A549 (cell line): ENCODE data around the gene SLIT3. TPM values are rescaled to one million over a fixed set of nuclear protein-coding genes. Genes with fewer than 3 reads are reported as not detected.

Experiments used
- ATAC-seq, 2 experiments: fragments of 200-7000 bp in 1 of 2; fragments of >200 bp in 1 of 2; cut with Nextera tagmentation in 1 of 2; cut with Tn5 transposase in 1 of 2; 3 replicates each; pipeline versions ENCODE4 v1.8.0 to v1.9.1; 2018 to 2020; ENCODE audit warnings: mild to moderate bottlenecking in 1 of 2, moderate library complexity in 1 of 2
- CTCF ChIA-PET: fragments of 300-600 bp; sonication (Branson Sonifier 250); formaldehyde crosslinking; extraction: SDS; loops from one replicate; lab custom pipeline; 2021; ENCODE audit warnings: antibody characterized with exemption, inconsistent platforms; lab: Yijun Ruan, JAX
- POLR2A ChIA-PET: fragments of 350-600 bp; formaldehyde crosslinking; extraction: SDS; loops from one replicate; lab custom pipeline; 2021; ENCODE audit warnings: antibody characterized with exemption, inconsistent platforms; lab: Yijun Ruan, JAX
- DNase-seq, 2 experiments: peaks; one replicate each; pipeline versions ENCODE4 v3.0.0 to v3.0.0-alpha.2; 2011 to 2016; ENCODE audit warnings: low read depth in 1 of 2, low spot score in 1 of 2
- FAIRE-seq: peaks from 2 replicates; lab custom pipeline; 2011; peaks lifted over from hg19 to GRCh38; lab: Jason Lieb, UNC
- H3K27ac ChIP-seq, 2 experiments: fragments of >200 bp; sonication (Bioruptor Twin); formaldehyde crosslinking; 3 replicates each; pipeline ENCODE4 v1.5.1; 2016 to 2017
- H3K4me1 ChIP-seq: fragments of >200 bp; sonication (Bioruptor Twin); formaldehyde crosslinking; 3 replicates; pipeline ENCODE4 v1.6.1; 2016
- H3K4me2 ChIP-seq: fragments of >200 bp; sonication (Bioruptor Twin); formaldehyde crosslinking; 3 replicates; pipeline ENCODE4 v1.6.1; 2016
- H3K4me3 ChIP-seq: fragments of >200 bp; sonication (Bioruptor Twin); formaldehyde crosslinking; 3 replicates; pipeline ENCODE4 v1.5.1; 2016
- H3K9me3 ChIP-seq: fragments of >200 bp; sonication (Bioruptor Twin); formaldehyde crosslinking; 3 replicates; pipeline ENCODE4 v1.6.1; 2016
- CBX2 ChIP-seq: fragments of 200-600 bp; sonication (generic); IDR thresholded peaks from 2 replicates; pipeline ENCODE4 v1.6.1; 2016; ENCODE audit warnings: low read depth, mild to moderate bottlenecking, borderline replicate concordance
- CBX8 ChIP-seq: fragments of 200-600 bp; sonication (generic); IDR thresholded peaks from 2 replicates; pipeline ENCODE4 v1.6.1; 2016
- CHD2 ChIP-seq: fragments of 150-350 bp; IDR thresholded peaks from 2 replicates; pipeline ENCODE4 v1.6.1; 2014; ENCODE audit warnings: low read length; ENCODE audit not compliant: partially characterized antibody
- CHD4 ChIP-seq: fragments of 200-600 bp; sonication (generic); IDR thresholded peaks from 2 replicates; pipeline ENCODE4 v1.6.1; 2016; ENCODE audit warnings: antibody characterized with exemption, mild to moderate bottlenecking, borderline replicate concordance
- E2F6 ChIP-seq: IDR thresholded peaks from 2 replicates; pipeline ENCODE4 v1.6.1; 2012; ENCODE audit warnings: low read depth, borderline replicate concordance
- EHF ChIP-seq: fragments of 250-450 bp; sonication (Bioruptor Pico); IDR thresholded peaks from 2 replicates; pipeline ENCODE4 v1.5.0; 2020; ENCODE audit warnings: mild to moderate bottlenecking
- ELK1 ChIP-seq: fragments of 150-350 bp; IDR thresholded peaks from 2 replicates; pipeline ENCODE4 v1.6.1; 2014; ENCODE audit warnings: low read depth, mild to moderate bottlenecking, low read length
- EP300 ChIP-seq, 2 experiments: fragments of >200 bp; sonication (Bioruptor Twin); formaldehyde crosslinking; IDR thresholded peaks; 2 replicates in 1 of 2; 3 replicates in 1 of 2; pipeline ENCODE4 v1.6.1; 2016 to 2017
- FOSB ChIP-seq: fragments of 250-450 bp; sonication (Bioruptor Pico); IDR thresholded peaks from 2 replicates; pipeline ENCODE4 v1.5.0; 2020; ENCODE audit warnings: mild to moderate bottlenecking, moderate library complexity
- FOSL2 ChIP-seq, 2 experiments: fragments of 450-650 bp in 1 of 2; fragments of >200 bp in 1 of 2; sonication (Bioruptor Twin) in 1 of 2; formaldehyde crosslinking; IDR thresholded peaks; 2 replicates each; pipeline versions ENCODE4 v1.5.0 to v1.6.1; 2016 to 2020; ENCODE audit warnings: mild to moderate bottlenecking in 1 of 2, moderate library complexity in 1 of 2
- FOXS1 ChIP-seq: fragments of 250-450 bp; sonication (Bioruptor Pico); IDR thresholded peaks from 2 replicates; pipeline ENCODE4 v1.5.0; 2020; ENCODE audit warnings: mild to moderate bottlenecking, moderate library complexity
- GATA3 ChIP-seq: IDR thresholded peaks from 2 replicates; pipeline ENCODE4 v1.6.1; 2012; ENCODE audit warnings: borderline replicate concordance
- HES2 ChIP-seq: fragments of >200 bp; sonication (Bioruptor Twin); formaldehyde crosslinking; IDR thresholded peaks from 2 replicates; pipeline ENCODE4 v1.6.1; 2016
- HMGXB4 ChIP-seq: fragments of 250-450 bp; sonication (Bioruptor Pico); IDR thresholded peaks from 2 replicates; pipeline ENCODE4 v1.5.0; 2021; ENCODE audit warnings: mild to moderate bottlenecking, moderate library complexity, borderline replicate concordance
- HOXB13 ChIP-seq: fragments of 250-450 bp; sonication (Bioruptor Pico); IDR thresholded peaks from 2 replicates; pipeline ENCODE4 v1.5.0; 2020; ENCODE audit warnings: low read depth, mild to moderate bottlenecking, moderate library complexity
- JUN ChIP-seq, 2 experiments: fragments of >200 bp; sonication (Bioruptor Twin); formaldehyde crosslinking; IDR thresholded peaks; 2 replicates in 1 of 2; 3 replicates in 1 of 2; pipeline ENCODE4 v1.6.1; 2016 to 2017
- KDM5A ChIP-seq: fragments of 200-600 bp; sonication (generic); IDR thresholded peaks from 2 replicates; pipeline ENCODE4 v1.6.1; 2016; ENCODE audit warnings: antibody characterized with exemption, mild to moderate bottlenecking
- MAFK ChIP-seq: fragments of 450-650 bp; IDR thresholded peaks from 2 replicates; pipeline ENCODE4 v1.6.1; 2014; ENCODE audit not compliant: partially characterized antibody
- MAZ ChIP-seq: fragments of 150-350 bp; IDR thresholded peaks from 2 replicates; pipeline ENCODE4 v1.6.1; 2014; ENCODE audit warnings: antibody characterized with exemption, low read depth, low read length, borderline replicate concordance
- NFE2L2 ChIP-seq: fragments of 150-350 bp; conservative IDR thresholded peaks from 2 replicates; pipeline ENCODE4 v1.6.1; 2014; ENCODE audit warnings: low read length
- PBX3 ChIP-seq: IDR thresholded peaks from 2 replicates; pipeline ENCODE4 v1.6.1; 2012
- PHF8 ChIP-seq: fragments of 200-600 bp; sonication (generic); IDR thresholded peaks from 2 replicates; pipeline ENCODE4 v1.6.1; 2016; ENCODE audit warnings: low read depth, mild to moderate bottlenecking, antibody characterized with exemption, moderate library complexity, borderline replicate concordance
- POLR2AphosphoS2 ChIP-seq: conservative IDR thresholded peaks from 2 replicates; pipeline ENCODE4 v1.6.1; 2012; ENCODE audit warnings: low read length, improper control_type of control experiment, inconsistent platforms
- RAD21 ChIP-seq, 2 experiments: fragments of >200 bp in 1 of 2; sonication (Bioruptor Twin) in 1 of 2; formaldehyde crosslinking in 1 of 2; IDR thresholded peaks in 1 of 2; conservative IDR thresholded peaks in 1 of 2; 2 replicates in 1 of 2; 3 replicates in 1 of 2; pipeline ENCODE4 v1.6.1; 2012 to 2018; ENCODE audit warnings: inconsistent platforms in 1 of 2
- RCOR1 ChIP-seq: fragments of 150-350 bp; IDR thresholded peaks from 2 replicates; pipeline ENCODE4 v1.6.1; 2014; ENCODE audit warnings: antibody characterized with exemption, low read length, low read depth
- SMC3 ChIP-seq: fragments of >200 bp; sonication (Bioruptor Twin); formaldehyde crosslinking; IDR thresholded peaks from 3 replicates; pipeline ENCODE4 v1.6.1; 2018; ENCODE audit warnings: inconsistent platforms
- SREBF2 ChIP-seq: fragments of 450-650 bp; IDR thresholded peaks from 2 replicates; pipeline ENCODE4 v1.6.1; 2014; ENCODE audit warnings: mild to moderate bottlenecking, moderate library complexity
- TFCP2L1 ChIP-seq: fragments of 250-450 bp; sonication (Bioruptor Pico); IDR thresholded peaks from 2 replicates; pipeline ENCODE4 v1.5.0; 2021; ENCODE audit warnings: mild to moderate bottlenecking
- TP53 ChIP-seq: fragments of 250-450 bp; sonication (Bioruptor Pico); IDR thresholded peaks from 2 replicates; pipeline ENCODE4 v1.5.0; 2021; ENCODE audit warnings: mild to moderate bottlenecking, moderate library complexity
- ZSCAN20 ChIP-seq: fragments of 250-450 bp; sonication (Bioruptor Pico); IDR thresholded peaks from 2 replicates; pipeline ENCODE4 v1.8.0; 2022; ENCODE audit warnings: mild to moderate bottlenecking, moderate library complexity
- WGBS: methylation state at CpG from one replicate; pipeline ENCODE4 v1.1.6; 2017; ENCODE audit errors: missing lambda C conversion rate; 5-methylcytosine and 5-hydroxymethylcytosine counted together
- polyA plus RNA-seq, 4 experiments: library from polyadenylated mRNA; depleted of rRNA in 3 of 4; stranded (reverse); fragments of >200 nt; fragmentation: RNase III in 1 of 4; extraction: RNeasy Plus Mini Kit Qiagen cat#74134 plus additional on column Dnase treatment in 1 of 4; gene quantifications; 2 replicates in 3 of 4; 3 replicates in 1 of 4; pipeline ENCODE4 v1.2.3, GENCODE V29; 2011 to 2017

SLIT3 gene
- polyA plus RNA-seq, 2 of the 4 experiments (the other 2 are of a cell fraction) = 12.7 to 22.9 TPM

GRCh38 chr5:169049712-169050111 lies 251.2 kb downstream of the SLIT3 start:
- POLR2A ChIA-PET = no interaction called here
- no peaks in the 10 kb centered on the region for H3K9me3 ChIP-seq
- CTCF ChIA-PET = interaction anchor here (0.6 kb wide), 1 partner anchor 535 kb away, joined by 3 read pairs; no protein-coding TSS in a partner anchor
- H3K27ac ChIP-seq = no peak overlapping the region
- WGBS = 93% methylated on average over 2 of the region's 2 CpGs
- no peak for DNase-seq
- no peak overlapping the region for H3K4me2 ChIP-seq
- ATAC-seq = no peak
- TF ChIP-seq NFE2L2 = no peak
- TF ChIP-seq GATA3 = no peak
- TF ChIP-seq CBX8 = no peak
- TF ChIP-seq ZSCAN20 = no peak
- no peak for TF ChIP-seq HES2
- TF ChIP-seq PBX3 = no peak
- TF ChIP-seq EHF (CRISPR knock-in tag) = no peak
- no peak for TF ChIP-seq MAZ
- TF ChIP-seq HMGXB4 (CRISPR knock-in tag) = no peak
- no peak for TF ChIP-seq RAD21 (conservative IDR thresholded peaks at IDR 0.05 in 1 of 2, IDR thresholded peaks at IDR 0.05 in 1 of 2)
- no peak for TF ChIP-seq E2F6
- TF ChIP-seq TP53 (CRISPR knock-in tag) = no peak
- TF ChIP-seq PHF8 = no peak
- no peak for TF ChIP-seq RCOR1
- no peak for TF ChIP-seq JUN (IDR thresholded peaks at IDR 0.05)
- TF ChIP-seq FOSL2 (IDR thresholded peaks at IDR 0.05) = no peak
- TF ChIP-seq FOSL2 (CRISPR knock-in tag; IDR thresholded peaks at IDR 0.05) = no peak
- no peak for TF ChIP-seq FOXS1 (CRISPR knock-in tag)
- no peak for TF ChIP-seq SREBF2
- H3K4me3 ChIP-seq = no peak overlapping the region
- peaks cover 19% of the 10 kb centered on the region for H3K4me1 ChIP-seq
- no peak for FAIRE-seq

- no peak for TF ChIP-seq EP300 (IDR thresholded peaks at IDR 0.05)
- TF ChIP-seq TP53 (CRISPR knock-in tag) = no peak
- no peak for TF ChIP-seq CBX2
- no peak for TF ChIP-seq MAFK
- TF ChIP-seq CHD4 = no peak
- TF ChIP-seq SMC3 = no peak
- no peak for TF ChIP-seq RAD21 (conservative IDR thresholded peaks at IDR 0.05 in 1 of 2, IDR thresholded peaks at IDR 0.05 in 1 of 2)
- TF ChIP-seq KDM5A = no peak
- no peak for TF ChIP-seq CHD2
- no peak for TF ChIP-seq ELK1
- no peak for TF ChIP-seq POLR2AphosphoS2
- TF ChIP-seq GATA3 = no peak
- no peak for TF ChIP-seq TFCP2L1
- no peak for TF ChIP-seq SREBF2
- no peak for TF ChIP-seq HES2
- TF ChIP-seq FOSB (CRISPR knock-in tag) = no peak
- TF ChIP-seq PHF8 = no peak
- no peak for TF ChIP-seq HOXB13 (CRISPR knock-in tag)
- TF ChIP-seq, all 56 proteins: peak for 0
- ATAC-seq = no peak
- no peak overlapping the region for H3K4me2 ChIP-seq
- DNase-seq = no peak
- ChIA-PET CTCF (interaction anchor here (0.6 to 2.4 kb wide), 2 partner anchors 61 to 254 kb away, joined by 3 to 6 read pairs; no protein-coding TSS in a partner anchor), POLR2A (interaction anchor here (0.6 kb wide), 1 partner anchor 470 kb away, joined by 3 read pairs; no protein-coding TSS in a partner anchor)
- FAIRE-seq = no peak
- H3K4me1 ChIP-seq = peaks cover 19% of the 10 kb centered on the region
- H3K27ac ChIP-seq = no peak overlapping the region
- no peak overlapping the region for H3K4me3 ChIP-seq
- WGBS = 91% methylated on average over 14 of the region's 14 CpGs
- H3K9me3 ChIP-seq = no peaks in the 10 kb centered on the region
These were observed 252.5 kb downstream of the SLIT3 start for GRCh38 chr5:169048181-169049125.
